SU-DHL-6 (cell line): ENCODE data around the gene EVI5.
"Not testable (repeated sequence)": the region's sequence is repeated elsewhere in the genome, so short reads cannot be mapped to it uniquely, and the experiment has no call there.

Experiments used
- EZH2phosphoT487 ChIP-seq: fragments of 200-600 bp; sonication (generic), shearing (Covaris generic); conservative IDR thresholded peaks from 2 replicates; pipeline ENCODE4 v1.6.1; 2018; ENCODE audit warnings: mild to moderate bottlenecking, antibody characterized with exemption, low read length, moderate library complexity, mixed read lengths
- TF ChIP-seq, protein P1 (sequence below): fragments of 200-600 bp; sonication (generic); IDR thresholded peaks from one replicate; pipeline ENCODE4 v1.5.1; 2017; ENCODE audit warnings: antibody characterized with exemption, mild to moderate bottlenecking, low read length, moderate library complexity; ENCODE audit not compliant: insufficient read depth, poor library complexity, severe bottlenecking

DNA sequence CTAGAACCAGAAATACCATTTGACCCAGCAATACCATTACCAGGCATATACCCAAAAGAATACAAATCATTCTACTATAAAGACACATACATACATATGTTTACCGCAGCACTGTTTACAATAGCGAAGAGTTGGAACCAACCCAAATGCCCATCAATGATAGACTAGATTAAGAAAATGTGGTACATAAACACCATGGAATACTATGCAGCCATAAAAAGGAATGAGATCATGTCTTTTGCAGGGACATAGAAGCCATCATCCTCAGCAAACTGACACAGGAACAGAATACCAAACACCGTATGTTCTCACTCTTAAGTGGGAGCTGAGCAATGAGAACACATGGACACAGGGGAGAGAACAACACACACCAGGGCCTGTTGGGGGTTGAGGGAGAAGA is 144.2 kb downstream of the EVI5 start:
- TF ChIP-seq, protein P1, sequence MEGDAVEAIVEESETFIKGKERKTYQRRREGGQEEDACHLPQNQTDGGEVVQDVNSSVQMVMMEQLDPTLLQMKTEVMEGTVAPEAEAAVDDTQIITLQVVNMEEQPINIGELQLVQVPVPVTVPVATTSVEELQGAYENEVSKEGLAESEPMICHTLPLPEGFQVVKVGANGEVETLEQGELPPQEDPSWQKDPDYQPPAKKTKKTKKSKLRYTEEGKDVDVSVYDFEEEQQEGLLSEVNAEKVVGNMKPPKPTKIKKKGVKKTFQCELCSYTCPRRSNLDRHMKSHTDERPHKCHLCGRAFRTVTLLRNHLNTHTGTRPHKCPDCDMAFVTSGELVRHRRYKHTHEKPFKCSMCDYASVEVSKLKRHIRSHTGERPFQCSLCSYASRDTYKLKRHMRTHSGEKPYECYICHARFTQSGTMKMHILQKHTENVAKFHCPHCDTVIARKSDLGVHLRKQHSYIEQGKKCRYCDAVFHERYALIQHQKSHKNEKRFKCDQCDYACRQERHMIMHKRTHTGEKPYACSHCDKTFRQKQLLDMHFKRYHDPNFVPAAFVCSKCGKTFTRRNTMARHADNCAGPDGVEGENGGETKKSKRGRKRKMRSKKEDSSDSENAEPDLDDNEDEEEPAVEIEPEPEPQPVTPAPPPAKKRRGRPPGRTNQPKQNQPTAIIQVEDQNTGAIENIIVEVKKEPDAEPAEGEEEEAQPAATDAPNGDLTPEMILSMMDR = not testable (repeated sequence)
- TF ChIP-seq EZH2phosphoT487 = not testable (repeated sequence)
